Measurements from ENCODE around the gene THRAP3. TPM values are rescaled to one million over a fixed set of nuclear protein-coding genes. Genes with fewer than 3 reads are reported as not detected.
"Not testable (repeated sequence)": the region's sequence is repeated elsewhere in the genome, so short reads cannot be mapped to it uniquely, and the experiment has no call there.

THRAP3 gene
- total RNA-seq, 4 donors from 2014 or later = 25.8 to 73.7 (median 59.9) TPM

DNA sequence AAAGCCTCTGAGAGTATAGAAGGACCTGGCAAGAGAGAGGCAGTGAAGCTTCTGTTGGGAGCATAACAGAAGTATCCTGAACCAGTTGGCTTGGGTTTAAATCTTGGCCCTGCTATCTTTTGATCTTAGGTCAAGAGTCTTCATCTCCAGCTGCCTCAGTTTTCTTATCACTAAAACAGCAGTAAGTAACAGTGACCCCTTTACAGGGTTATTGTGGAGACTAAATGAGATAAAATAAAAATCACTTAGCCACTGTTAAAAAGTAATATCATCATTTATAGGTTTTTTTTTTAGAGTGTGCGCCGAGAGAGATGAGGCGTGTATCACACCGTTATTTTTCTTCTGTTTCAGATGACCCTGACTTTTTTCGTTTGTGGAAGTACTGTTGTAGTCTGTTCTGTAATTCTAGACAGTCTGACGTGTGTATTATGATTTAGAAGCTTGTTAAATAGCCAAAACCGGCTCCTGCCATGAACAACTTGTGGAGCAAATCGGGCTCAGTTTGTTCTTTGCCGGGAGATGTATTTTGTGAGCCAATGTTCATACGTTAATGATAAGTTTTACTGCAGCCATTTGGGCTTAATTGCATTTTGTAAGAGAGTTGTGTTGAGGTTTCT is 1.1 kb downstream of the THRAP3 start:
- Histone ChIP-seq H3K27me3 (no peaks in the 10 kb centered on the region), H3K27ac (peak overlapping the region; percentile 95 to 99 (median 98)), H3K4me1 (peaks cover 13 to 42% (median 34%) of the 10 kb centered on the region in 4 donors), H3K36me3 (peaks cover 0 to 2% (median under 1%) of the 10 kb centered on the region in 4 donors), H3K4me3 (peak overlapping the region; percentile 74 to 96 (median 90)), H3K9me3 (no peaks in the 10 kb centered on the region)
- intact Hi-C loops (cut with DNase I; ENCODE audit: low total_unique reads) (no loop called here), in situ Hi-C loops (cut with MboI; ENCODE audit: low pct_ligation_motif_present in 1 of 4, low pct_unique_long_range_greater_than_20kb in 1 of 4, low sequenced_read_pairs in 3 of 4) (no loop called here)
- no peak for DNase-seq
- 9 to 10% methylated on average over 10 of the region's 10 CpGs for WGBS, 2 donors (ENCODE audit: low coverage in 1 of 2)
- no peak for TF ChIP-seq POLR2A (IDR thresholded peaks at IDR 0.05)
- no peak for TF ChIP-seq POLR2AphosphoS5 (IDR thresholded peaks at IDR 0.05)
- no peak for TF ChIP-seq CTCF (IDR thresholded peaks at IDR 0.05)
- no peak for TF ChIP-seq EP300 (IDR thresholded peaks at IDR 0.05; ENCODE audit: low read depth)

- H3K4me3 ChIP-seq; intact Hi-C loops (cut with DNase I; ENCODE audit: low total_unique reads); in situ Hi-C loops (cut with MboI; ENCODE audit: low pct_ligation_motif_present in 1 of 4, low pct_unique_long_range_greater_than_20kb in 1 of 4, low sequenced_read_pairs in 3 of 4); H3K27ac ChIP-seq; DNase-seq; H3K27me3 ChIP-seq; H3K9me3 ChIP-seq: not testable (repeated sequence)
- WGBS, 2 donors (ENCODE audit: low coverage in 1 of 2) = 92 to 96% methylated on average over 7 to 12 of the region's 12 CpGs
- Histone ChIP-seq H3K4me1 (peaks cover 13 to 66% (median 35%) of the 10 kb centered on the region in 4 donors), H3K36me3 (peaks cover 0 to 25% (median 8%) of the 10 kb centered on the region in 4 donors)
These were observed 6.0 kb downstream of the THRAP3 start for GRCh38 chr1:36230279-36230678.

- no peaks in the 10 kb centered on the region for H3K9me3 ChIP-seq
- WGBS, 2 donors (ENCODE audit: low coverage in 1 of 2) = 64 to 67% methylated on average over 1 of the region's 1 CpG
- no peak overlapping the region for H3K27ac ChIP-seq
- no peak overlapping the region for H3K4me3 ChIP-seq
- H3K27me3 ChIP-seq = no peaks in the 10 kb centered on the region
- no peak for DNase-seq
- in situ Hi-C loops (cut with MboI; ENCODE audit: low pct_ligation_motif_present in 1 of 4, low pct_unique_long_range_greater_than_20kb in 1 of 4, low sequenced_read_pairs in 3 of 4) (no loop called here), intact Hi-C loops (cut with DNase I; ENCODE audit: low total_unique reads) (no loop called here)
- H3K36me3 ChIP-seq = peaks cover 0 to 25% (median 8%) of the 10 kb centered on the region in 4 donors
- TF ChIP-seq POLR2AphosphoS5 (IDR thresholded peaks at IDR 0.05) (no peak), EP300 (IDR thresholded peaks at IDR 0.05; ENCODE audit: low read depth) (no peak), POLR2A (IDR thresholded peaks at IDR 0.05) (no peak), CTCF (IDR thresholded peaks at IDR 0.05) (no peak)
- H3K4me1 ChIP-seq = peaks cover 12 to 66% (median 26%) of the 10 kb centered on the region in 4 donors
These were observed 6.9 kb downstream of the THRAP3 start for GRCh38 chr1:36231191-36231590.

GRCh38 chr1:36232212-36233095 is 8.2 kb downstream of the THRAP3 start:
- Histone ChIP-seq H3K27ac (no peak overlapping the region), H3K27me3 (no peaks in the 10 kb centered on the region), H3K9me3 (no peaks in the 10 kb centered on the region), H3K4me1 (peaks cover 3 to 59% (median 15%) of the 10 kb centered on the region in 4 donors), H3K36me3 (peaks cover 0 to 25% (median 8%) of the 10 kb centered on the region in 4 donors), H3K4me3 (no peak overlapping the region)
- in situ Hi-C loops (cut with MboI; ENCODE audit: low pct_ligation_motif_present in 1 of 4, low pct_unique_long_range_greater_than_20kb in 1 of 4, low sequenced_read_pairs in 3 of 4) (no loop called here), intact Hi-C loops (cut with DNase I; ENCODE audit: low total_unique reads) (no loop called here)
- TF ChIP-seq CTCF (IDR thresholded peaks at IDR 0.05) = no peak
- no peak for TF ChIP-seq POLR2AphosphoS5 (IDR thresholded peaks at IDR 0.05)
- no peak for TF ChIP-seq POLR2A (IDR thresholded peaks at IDR 0.05)
- no peak for TF ChIP-seq EP300 (IDR thresholded peaks at IDR 0.05; ENCODE audit: low read depth)
- no peak for DNase-seq
- WGBS, 2 donors (ENCODE audit: low coverage in 1 of 2) = 80 to 88% methylated on average over 3 to 11 of the region's 11 CpGs
